ENCODE data around the gene HBE1.

DNA sequence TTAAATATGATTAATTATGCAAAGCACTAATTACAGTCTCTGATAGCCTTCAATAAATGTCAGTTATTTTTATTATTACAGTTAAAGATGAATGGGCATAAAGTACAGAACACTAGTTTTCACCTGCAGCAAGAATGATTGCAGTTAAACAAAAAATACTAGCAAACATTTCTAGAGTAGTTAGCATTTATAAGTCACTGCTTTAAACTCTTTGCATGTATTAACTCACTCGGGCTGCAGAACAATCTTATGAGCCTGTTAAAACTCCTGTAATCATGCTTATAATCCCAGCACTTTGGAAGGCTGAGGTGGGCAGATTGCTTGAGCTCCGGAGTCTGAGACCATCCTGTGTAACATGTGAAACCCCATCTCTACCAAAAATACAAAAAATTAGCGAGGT lies 17.2 kb upstream of the HBE1 start:
- TF ChIP-seq, protein P1, sequence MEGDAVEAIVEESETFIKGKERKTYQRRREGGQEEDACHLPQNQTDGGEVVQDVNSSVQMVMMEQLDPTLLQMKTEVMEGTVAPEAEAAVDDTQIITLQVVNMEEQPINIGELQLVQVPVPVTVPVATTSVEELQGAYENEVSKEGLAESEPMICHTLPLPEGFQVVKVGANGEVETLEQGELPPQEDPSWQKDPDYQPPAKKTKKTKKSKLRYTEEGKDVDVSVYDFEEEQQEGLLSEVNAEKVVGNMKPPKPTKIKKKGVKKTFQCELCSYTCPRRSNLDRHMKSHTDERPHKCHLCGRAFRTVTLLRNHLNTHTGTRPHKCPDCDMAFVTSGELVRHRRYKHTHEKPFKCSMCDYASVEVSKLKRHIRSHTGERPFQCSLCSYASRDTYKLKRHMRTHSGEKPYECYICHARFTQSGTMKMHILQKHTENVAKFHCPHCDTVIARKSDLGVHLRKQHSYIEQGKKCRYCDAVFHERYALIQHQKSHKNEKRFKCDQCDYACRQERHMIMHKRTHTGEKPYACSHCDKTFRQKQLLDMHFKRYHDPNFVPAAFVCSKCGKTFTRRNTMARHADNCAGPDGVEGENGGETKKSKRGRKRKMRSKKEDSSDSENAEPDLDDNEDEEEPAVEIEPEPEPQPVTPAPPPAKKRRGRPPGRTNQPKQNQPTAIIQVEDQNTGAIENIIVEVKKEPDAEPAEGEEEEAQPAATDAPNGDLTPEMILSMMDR (IDR thresholded peaks at IDR 0.05; ENCODE audit: control extremely low read depth in 1 of 3, insufficient read depth in 1 of 3, low read depth in 1 of 3, low read length in 3 of 3): no peak
- no peak for TF ChIP-seq POLR2A (IDR thresholded peaks at IDR 0.05; ENCODE audit: control extremely low read depth in 1 of 2, low read depth in 2 of 2, low read length in 2 of 2)
- no peak for TF ChIP-seq TBP (IDR thresholded peaks at IDR 0.05; ENCODE audit: low read depth, low read length)
- TF ChIP-seq SRF (IDR thresholded peaks at IDR 0.05; ENCODE audit: low read depth, low read length): no peak
- no peak for TF ChIP-seq SIN3A (conservative IDR thresholded peaks at IDR 0.05 in 1 of 2, IDR thresholded peaks at IDR 0.05 in 1 of 2; ENCODE audit: low read depth in 1 of 2, low read length in 2 of 2)

Data from H1 (cell line).